GM12891 (cell line): ENCODE data around the gene TOP2B.

ENCODE experiments used
- POLR2AphosphoS5 ChIP-seq: IDR thresholded peaks from 2 replicates; pipeline ENCODE4 v1.6.1; 2011; ENCODE audit warnings: low read depth, low read length, control low read depth
- TAF1 ChIP-seq: IDR thresholded peaks from 2 replicates; pipeline ENCODE4 v1.6.1; 2011; ENCODE audit warnings: low read depth, low read length, control low read depth

- no peak for TF ChIP-seq TAF1
- no peak for TF ChIP-seq POLR2AphosphoS5
Observed at GRCh38 chr3:25593001-25593400, 71.7 kb downstream of the TOP2B start.
